CD4-positive, alpha-beta T cell treated with Interleukin-1 beta for 1 hour (primary cell): ENCODE measurements around the gene APOA1.
"Not testable (repeated sequence)": the region's sequence is repeated elsewhere in the genome, so short reads cannot be mapped to it uniquely, and the experiment has no call there.

Experiments used
- DNase-seq, 2 donors: peaks; one replicate each; pipeline ENCODE4 v3.0.0-alpha.2; 2020 to 2022

APOA1 gene

GRCh38 chr11:116811194-116811593, 26.2 kb downstream of the APOA1 start:
- DNase-seq: no peak

- DNase-seq: no peak
These were observed 28.9 kb downstream of the APOA1 start for GRCh38 chr11:116808262-116809175.

- DNase-seq: no peak
These were observed 29.7 kb downstream of the APOA1 start for GRCh38 chr11:116807601-116808261.

GRCh38 chr11:116804001-116804400, 33.4 kb downstream of the APOA1 start:
- DNase-seq: no peak

- DNase-seq: not testable (repeated sequence)
These were observed 35.8 kb downstream of the APOA1 start for GRCh38 chr11:116801662-116802061.

- no peak for DNase-seq
These were observed 36.8 kb downstream of the APOA1 start for GRCh38 chr11:116800610-116801009.

- no peak for DNase-seq
These were observed 39.1 kb downstream of the APOA1 start for GRCh38 chr11:116798368-116798767.

- no peak for DNase-seq
These were observed 39.6 kb downstream of the APOA1 start for GRCh38 chr11:116797816-116798215.

GRCh38 chr11:116796548-116796947, 40.9 kb downstream of the APOA1 start:
- no peak for DNase-seq

GRCh38 chr11:116794851-116795250, 42.6 kb downstream of the APOA1 start:
- DNase-seq: no peak

- DNase-seq: no peak
These were observed 43.7 kb downstream of the APOA1 start for GRCh38 chr11:116793772-116794097.

- DNase-seq: no peak
These were observed 44.3 kb downstream of the APOA1 start for GRCh38 chr11:116792869-116793771.

GRCh38 chr11:116792144-116792868, 45.1 kb downstream of the APOA1 start:
- DNase-seq: no peak

GRCh38 chr11:116791813-116792143, 45.6 kb downstream of the APOA1 start, which contains the start of gene APOA5:
Gene APOA5, minus strand, starts transcription at chr11:116791879. Its CDS starts 19 bp downstream, at chr11:116791860.
- DNase-seq: no peak

- peak; percentile 70 to 76 for DNase-seq
These were observed 46.2 kb downstream of the APOA1 start for GRCh38 chr11:116791002-116791812.

- no peak for DNase-seq
These were observed 47.0 kb downstream of the APOA1 start for GRCh38 chr11:116790167-116791001.

- DNase-seq: no peak
These were observed 48.4 kb downstream of the APOA1 start for GRCh38 chr11:116788975-116789374.

- no peak for DNase-seq
These were observed 48.9 kb downstream of the APOA1 start for GRCh38 chr11:116788534-116788933.

- peak; percentile 86 to 90 for DNase-seq
These were observed 49.5 kb downstream of the APOA1 start, which contains the start of gene ZPR1 for GRCh38 chr11:116787786-116788486. Gene ZPR1, minus strand, starts transcription at chr11:116788023. Its CDS starts 33 bp downstream, at chr11:116787990.

GRCh38 chr11:116787436-116787785, 50.0 kb downstream of the APOA1 start:
- no peak for DNase-seq
